ENCODE measurements around the gene VGLL4. TPM values are rescaled to one million over a fixed set of nuclear protein-coding genes. Genes with fewer than 3 reads are reported as not detected.

The VGLL4 gene
- total and polyA plus RNA-seq, 2 of the 4 experiments (the other 2 are of a cell fraction): 26.2 to 35.4 TPM

DNA sequence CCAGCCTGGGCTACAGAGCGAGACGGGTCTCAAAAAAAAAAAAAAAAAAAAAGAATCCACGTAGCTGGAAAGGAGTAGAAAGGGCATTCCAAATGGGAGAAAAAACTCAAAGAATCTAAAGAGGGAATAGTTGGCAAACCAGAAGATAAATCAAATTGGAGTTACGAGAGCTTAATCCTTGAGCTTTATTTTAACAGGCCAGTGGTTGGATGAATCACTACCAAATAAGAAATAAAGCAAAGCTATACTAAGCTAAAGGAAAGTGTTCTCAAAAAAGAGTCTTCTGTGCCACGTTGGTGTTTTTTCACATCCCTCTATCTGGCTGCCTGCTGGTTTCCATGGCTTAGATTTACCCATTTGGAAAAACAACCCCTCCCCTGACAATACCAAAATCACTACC lies 14.0 kb downstream of the VGLL4 start:
- Histone ChIP-seq H3K79me1 (ENCODE audit: low read depth in 1 of 2, low read length in 2 of 2) (peaks cover 2 to 57% of the 10 kb centered on the region in 2 experiments; a peak in 3 of 4 replicates), H3K9me1 (ENCODE audit: insufficient read depth, low read length) (peaks cover 11% of the 10 kb centered on the region; the same call in 1 of the 2 replicates), H3K18ac (ENCODE audit: low read depth, low read length) (peak overlapping the region; percentile 84; the same call in 1 of the 2 replicates), H2AK5ac (ENCODE audit: low read depth, low read length) (no peak overlapping the region), H3K14ac (replicated peaks; ENCODE audit: low read depth, low read length) (no peak overlapping the region), H3K23ac (ENCODE audit: low read depth, low read length) (no peak overlapping the region), H2BK5ac (ENCODE audit: low read depth, low read length, poor library complexity, severe bottlenecking) (peak overlapping the region; percentile 84), H2AFZ (replicated peaks; ENCODE audit: low read length, poor library complexity) (no peak overlapping the region), H4K8ac (ENCODE audit: low read depth in 2 of 2, low read length in 2 of 2) (peak overlapping the region in 1 of 2 experiments; percentile 37; a peak in 1 of 4 replicates), H3K4me2 (ENCODE audit: low read depth, low read length) (peak overlapping the region; percentile 86), H3K4ac (ENCODE audit: low read depth, low read length) (peak overlapping the region; percentile 57; the same call in 1 of the 2 replicates), H3K9ac (ENCODE audit: low read depth, low read length) (no peak overlapping the region), H2BK120ac (ENCODE audit: low read depth, low read length) (peak overlapping the region; percentile 39; the same call in 1 of the 2 replicates), H3K9me3 (ENCODE audit: control insufficient read depth, insufficient read depth, low read length) (no peaks in the 10 kb centered on the region), H2AK9ac (replicated peaks; ENCODE audit: low read depth, low read length, poor library complexity) (no peak overlapping the region), H3K4me1 (ENCODE audit: control insufficient read depth, insufficient read depth, low read length) (peaks cover 21% of the 10 kb centered on the region), H2BK20ac (ENCODE audit: low read depth, low read length) (no peak overlapping the region), H4K5ac (ENCODE audit: low read depth, low read length) (0 out of 2 replicates have a peak overlapping the region, but pooled peaks have one; percentile 50), H4K20me1 (ENCODE audit: insufficient read depth, low read length) (peaks cover 76% of the 10 kb centered on the region), H4K91ac (ENCODE audit: insufficient read depth, low read depth, low read length) (peak overlapping the region; percentile 1; the same call in 1 of the 2 replicates), H3K56ac (ENCODE audit: extremely low read depth, insufficient read depth, low read length) (no peak overlapping the region), H3K36me3 (ENCODE audit: control insufficient read depth, insufficient read depth, low read length) (no peaks in the 10 kb centered on the region; the same call in none of the 2 replicates), H3K27ac (ENCODE audit: insufficient read depth, low read length) (peak overlapping the region; percentile 82), H3K4me3 (ENCODE audit: insufficient read depth, low read depth, low read length) (no peak overlapping the region), H2BK15ac (ENCODE audit: low read depth, low read length) (no peak overlapping the region), H3K27me3 (ENCODE audit: control insufficient read depth, insufficient read depth, low read length) (no peaks in the 10 kb centered on the region)
- dilution Hi-C loops (cut with HindIII; ENCODE audit: low sequenced_read_pairs, unreplicated experiment): no loop called here
- no TSS peak for BruUV-seq (replicated peaks)
- POLR2A ChIA-PET (ENCODE audit: unreplicated experiment): interaction anchor here (0.6 kb wide), 2 partner anchors 61 to 358 kb away, joined by 5 to 6 read pairs; no protein-coding TSS in a partner anchor
- TF ChIP-seq SMC3 (IDR thresholded peaks at IDR 0.05; ENCODE audit: low read depth, low read length) (no peak), FOS (IDR thresholded peaks at IDR 0.05; ENCODE audit: low read depth, low read length) (peak; percentile 47)
- in situ Hi-C loops (cut with MboI; ENCODE audit: low sequenced_read_pairs): no loop called here
- intact Hi-C loops (cut with micrococcal nuclease): loop anchor here (2.0 kb wide), 1 partner anchor 17 kb away; no protein-coding TSS in a partner anchor
- CTCF ChIA-PET: interaction anchor here (0.5 to 0.6 kb wide), 4 partner anchors 57 to 631 kb away, joined by 3 read pairs; no protein-coding TSS in a partner anchor
- DNase-seq (peak; percentile 92), ATAC-seq (ENCODE audit: low read depth) (peak; percentile 89)
- 29% methylated on average over 2 of the region's 5 CpGs; no CpG with 5 or more reads in 1 of the 2 experiments for WGBS, 2 experiments (ENCODE audit: extremely low coverage in 2 of 2, insufficient read length in 1 of 2)

Data from IMR-90 (cell line).